Measurements from ENCODE around the gene TMOD2. TPM values are rescaled to one million over a fixed set of nuclear protein-coding genes. Genes with fewer than 3 reads are reported as not detected.
"Not testable (repeated sequence)": the region's sequence is repeated elsewhere in the genome, so short reads cannot be mapped to it uniquely, and the experiment has no call there.

TMOD2 gene
- total RNA-seq, 2 experiments from 2014 or later = 5.7 to 6.7 TPM

- CTCF ChIA-PET = interaction anchor here (0.7 kb wide), 1 partner anchor 110 kb away, joined by 3 read pairs; no protein-coding TSS in a partner anchor
Measured at GRCh38 chr15:51759557-51760070, 8.2 kb downstream of the TMOD2 start.

GRCh38 chr15:51760805-51761204 is 9.4 kb downstream of the TMOD2 start:
- POLR2A ChIA-PET = no interaction called here
- CTCF ChIA-PET = interaction anchor here (0.7 kb wide), 1 partner anchor 16 kb away, joined by 3 read pairs; no protein-coding TSS in a partner anchor

More at GRCh38 chr15:51759557-51760070, 8.2 kb downstream of the TMOD2 start:
- POLR2A ChIA-PET = no interaction called here

- POLR2A ChIA-PET = no interaction called here
- CTCF ChIA-PET = interaction anchor here (3.0 kb wide), 1 partner anchor 11 kb away, joined by 16 read pairs; no protein-coding TSS in a partner anchor
Measured at GRCh38 chr15:51765751-51766150, 14.4 kb downstream of the TMOD2 start.

- POLR2A ChIA-PET = no interaction called here
- CTCF ChIA-PET = interaction anchor here (3.0 kb wide), 1 partner anchor 10 kb away, joined by 16 read pairs; no protein-coding TSS in a partner anchor
Measured at GRCh38 chr15:51766341-51766740, 14.9 kb downstream of the TMOD2 start.

GRCh38 chr15:51768018-51768417 is 16.6 kb downstream of the TMOD2 start:
- POLR2A ChIA-PET = no interaction called here

GRCh38 chr15:51770902-51771301 is 19.5 kb downstream of the TMOD2 start:
- CTCF ChIA-PET = interaction anchor here (1.2 kb wide), 1 partner anchor 117 kb away, joined by 3 read pairs; no protein-coding TSS in a partner anchor

More at GRCh38 chr15:51768018-51768417, 16.6 kb downstream of the TMOD2 start:
- CTCF ChIA-PET = interaction anchor here (3.0 kb wide), 1 partner anchor 9 kb away, joined by 16 read pairs; no protein-coding TSS in a partner anchor

GRCh38 chr15:51771773-51772172 is 20.4 kb downstream of the TMOD2 start:
- ChIA-PET CTCF (no interaction called here), POLR2A (no interaction called here)

More at GRCh38 chr15:51770902-51771301, 19.5 kb downstream of the TMOD2 start:
- POLR2A ChIA-PET = no interaction called here

GRCh38 chr15:51774916-51775315 is 23.5 kb downstream of the TMOD2 start:
- ChIA-PET POLR2A (no interaction called here), CTCF (interaction anchor here (1.1 to 2.7 kb wide), 4 partner anchors 18 to 153 kb away, joined by 3 to 16 read pairs (median 6); no protein-coding TSS in a partner anchor)

GRCh38 chr15:51775967-51776816 is 24.8 kb downstream of the TMOD2 start:
- ChIA-PET POLR2A (no interaction called here), CTCF (interaction anchor here (0.6 to 2.7 kb wide), 25 partner anchors 9 to 157 kb away, joined by 3 to 52 read pairs (median 4); partner anchors contain the start of gene LYSMD2)

- CTCF ChIA-PET = interaction anchor here (0.5 to 2.7 kb wide), 20 partner anchors 10 to 139 kb away, joined by 3 to 52 read pairs (median 4); no protein-coding TSS in a partner anchor
- POLR2A ChIA-PET = interaction anchor here (0.8 kb wide), 1 partner anchor 43 kb away, joined by 3 read pairs; no protein-coding TSS in a partner anchor
Measured at GRCh38 chr15:51776952-51777569, 25.7 kb downstream of the TMOD2 start.

GRCh38 chr15:51780636-51781035 is 29.2 kb downstream of the TMOD2 start:
- ChIA-PET POLR2A (interaction anchor here (0.6 kb wide), 1 partner anchor 114 kb away, joined by 6 read pairs; no protein-coding TSS in a partner anchor), CTCF (interaction anchor here (1.0 kb wide), 1 partner anchor 131 kb away, joined by 5 read pairs; no protein-coding TSS in a partner anchor)

- POLR2A ChIA-PET = no interaction called here
- CTCF ChIA-PET = no interaction called here
Measured at GRCh38 chr15:51781506-51781905, 30.1 kb downstream of the TMOD2 start.

GRCh38 chr15:51782357-51782896 is 31.0 kb downstream of the TMOD2 start:
- POLR2A ChIA-PET = no interaction called here
- CTCF ChIA-PET = interaction anchor here (0.9 kb wide), 1 partner anchor 135 kb away, joined by 3 read pairs; no protein-coding TSS in a partner anchor

- CTCF ChIA-PET = interaction anchor here (0.9 kb wide), 1 partner anchor 134 kb away, joined by 3 read pairs; no protein-coding TSS in a partner anchor
- POLR2A ChIA-PET = no interaction called here
Measured at GRCh38 chr15:51783967-51784366, 32.6 kb downstream of the TMOD2 start.

GRCh38 chr15:51787130-51787529 is 35.7 kb downstream of the TMOD2 start:
- CTCF ChIA-PET, POLR2A ChIA-PET: not testable (repeated sequence)

- POLR2A ChIA-PET, CTCF ChIA-PET: not testable (repeated sequence)
Measured at GRCh38 chr15:51792474-51792873, 41.1 kb downstream of the TMOD2 start.

GRCh38 chr15:51793521-51794305 is 42.3 kb downstream of the TMOD2 start:
- ChIA-PET CTCF (interaction anchor here (1.3 kb wide), 1 partner anchor 18 kb away, joined by 3 read pairs; no protein-coding TSS in a partner anchor), POLR2A (no interaction called here)

- ChIA-PET CTCF (interaction anchor here (1.5 kb wide), 1 partner anchor 20 kb away, joined by 4 read pairs; no protein-coding TSS in a partner anchor), POLR2A (no interaction called here)
Measured at GRCh38 chr15:51796847-51797401, 45.5 kb downstream of the TMOD2 start.
